DLD1 (cell line): Measurements from ENCODE around the gene CMIP.

Experiments
- in situ Hi-C: cut with HindIII; loops from 2 replicates; pipeline ENCODE4 v1.10.0; 2017; ENCODE audit warnings: low sequenced_read_pairs

CMIP gene

DNA sequence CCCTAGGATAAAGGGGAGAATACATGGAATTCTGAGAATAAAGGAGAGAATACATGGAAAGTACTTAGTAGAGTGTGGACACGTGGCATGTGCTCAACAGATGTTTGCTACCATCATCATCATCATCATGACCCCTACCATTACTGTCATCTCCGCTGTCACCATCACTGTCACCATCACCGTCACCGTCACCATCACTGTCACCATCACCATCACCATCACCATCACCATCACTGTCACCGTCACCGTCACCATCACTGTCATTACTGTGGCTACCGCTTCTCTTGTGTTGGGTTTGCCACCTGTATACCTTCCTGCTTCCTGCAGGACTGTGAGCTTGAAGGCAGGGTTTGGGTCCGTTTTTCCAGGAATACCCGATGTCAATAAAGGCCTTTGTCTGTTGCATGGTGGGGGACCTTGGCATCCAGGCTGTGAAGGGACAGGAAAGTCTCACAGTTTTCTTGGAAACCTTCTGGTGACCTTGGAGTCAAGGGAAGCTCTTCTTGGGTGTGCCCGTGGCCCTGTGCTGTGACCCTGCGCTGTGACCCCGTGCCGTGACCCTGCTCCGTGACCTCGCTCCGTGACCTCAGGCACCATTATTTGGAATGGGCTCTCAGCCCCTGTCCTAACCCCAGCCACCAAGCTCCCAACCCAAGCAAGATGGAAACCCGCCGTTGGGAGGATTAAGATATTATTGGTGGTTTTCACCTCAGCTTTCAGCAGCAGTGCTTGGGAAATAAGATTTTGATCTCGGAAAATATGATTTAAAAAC lies 14.4 kb downstream of the CMIP start:
- in situ Hi-C loops: no loop called here

DNA sequence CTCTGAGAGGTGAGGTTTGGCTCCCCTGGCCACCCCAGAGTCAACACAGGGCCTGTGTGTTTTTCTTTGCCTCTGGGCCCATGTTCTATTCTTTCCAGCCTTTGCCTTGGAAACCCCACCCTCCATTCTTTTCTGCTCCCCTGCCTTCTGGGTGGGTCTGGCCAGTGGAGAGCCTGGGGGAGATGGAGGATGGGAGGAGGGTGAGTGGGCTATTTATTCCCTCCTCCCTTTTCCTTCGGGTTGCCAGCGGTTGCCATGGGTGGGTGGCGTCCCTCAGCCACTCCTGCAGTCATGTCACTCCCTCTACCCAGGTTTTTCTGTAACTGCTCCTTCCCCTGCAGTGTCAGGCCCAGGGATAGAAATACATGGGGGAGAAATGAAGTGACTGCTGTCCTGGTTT lies 15.5 kb downstream of the CMIP start:
- in situ Hi-C loops: no loop called here

DNA sequence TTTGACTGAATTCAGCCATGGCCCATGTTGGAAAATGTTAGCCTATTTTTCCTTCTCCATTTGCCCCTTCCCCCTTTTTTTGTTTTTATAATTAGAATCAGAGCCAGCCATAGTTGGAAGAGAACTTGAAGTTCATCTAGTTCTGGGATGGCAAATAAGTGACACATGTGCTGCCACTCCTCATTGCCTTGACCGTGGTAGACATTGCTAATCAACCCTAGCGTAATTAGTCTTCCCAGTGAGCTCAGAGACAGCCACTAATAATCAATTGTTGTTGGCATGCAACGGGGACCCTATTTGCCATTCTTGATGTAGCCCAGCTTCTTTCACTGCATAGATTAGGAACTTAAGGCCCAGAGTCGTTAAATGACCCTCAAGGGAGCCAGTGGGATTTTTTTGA lies 16.6 kb downstream of the CMIP start:
- in situ Hi-C loops: no loop called here

DNA sequence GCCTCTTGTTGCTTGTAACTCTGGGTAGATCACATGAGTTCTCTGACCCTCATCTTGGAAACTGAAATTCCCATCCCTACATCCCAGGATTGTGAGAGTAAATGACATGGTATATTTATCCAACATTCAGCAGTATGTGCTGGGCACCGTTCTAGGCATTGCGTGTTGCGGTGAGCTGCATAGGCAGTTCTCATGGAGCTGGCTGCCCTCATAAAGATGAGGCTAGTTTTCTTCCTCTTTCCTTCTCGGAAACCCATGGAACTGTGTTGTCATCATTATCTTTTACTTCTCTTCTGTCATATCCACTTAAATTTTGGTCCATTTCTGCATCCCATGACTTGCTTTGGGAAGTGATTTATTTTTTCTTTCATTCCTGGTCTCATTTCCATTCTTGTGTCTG lies 17.2 kb downstream of the CMIP start:
- in situ Hi-C loops: no loop called here

DNA sequence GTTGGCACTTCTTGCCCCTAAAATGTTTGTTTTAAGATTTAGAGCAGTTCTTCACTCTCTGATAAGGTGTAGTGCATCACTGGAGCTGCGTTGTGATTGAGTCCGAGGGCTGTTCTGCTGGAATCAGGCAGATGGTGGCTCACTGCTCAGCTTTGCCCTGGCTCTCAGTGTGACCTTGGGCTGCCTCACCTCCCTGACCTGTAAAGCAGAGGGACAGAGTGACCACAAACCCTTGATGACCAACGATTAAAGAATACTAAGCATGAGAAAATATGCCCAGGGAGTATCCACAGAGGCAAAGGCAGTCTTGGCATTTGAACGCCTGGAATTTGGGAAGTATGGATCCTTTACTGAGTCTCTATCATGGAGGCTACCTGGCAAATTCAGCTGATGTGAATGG lies 18.1 kb downstream of the CMIP start:
- in situ Hi-C loops: no loop called here

DNA sequence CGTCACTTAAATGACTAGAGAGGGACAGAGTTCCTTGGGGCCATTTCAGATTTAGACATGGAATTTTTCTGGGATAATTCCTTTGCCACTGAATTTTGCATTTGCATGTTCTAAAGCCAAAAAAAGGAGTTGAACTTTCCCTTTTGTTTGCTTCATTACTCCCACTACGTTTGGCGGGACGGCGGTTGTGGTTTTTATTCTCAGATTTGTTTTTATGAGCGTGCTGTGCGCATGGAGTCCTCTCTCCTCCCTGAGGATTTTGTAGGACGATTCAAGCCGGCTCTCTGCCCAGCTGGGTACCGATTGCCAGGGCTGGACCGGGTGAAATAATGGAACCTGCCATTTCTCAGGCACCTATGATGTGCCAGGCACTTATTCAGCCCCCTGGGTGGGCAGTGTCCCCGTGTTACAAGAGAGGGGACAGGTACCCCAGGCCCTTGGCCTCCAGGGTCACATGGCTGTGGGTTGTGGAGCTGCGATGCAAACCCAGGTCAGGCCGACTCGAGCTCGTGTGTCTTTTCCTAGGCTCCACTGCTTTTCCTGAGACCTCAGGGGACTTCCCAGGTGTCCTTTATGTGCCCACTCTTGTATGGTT lies 18.8 kb downstream of the CMIP start:
- in situ Hi-C loops: no loop called here

DNA sequence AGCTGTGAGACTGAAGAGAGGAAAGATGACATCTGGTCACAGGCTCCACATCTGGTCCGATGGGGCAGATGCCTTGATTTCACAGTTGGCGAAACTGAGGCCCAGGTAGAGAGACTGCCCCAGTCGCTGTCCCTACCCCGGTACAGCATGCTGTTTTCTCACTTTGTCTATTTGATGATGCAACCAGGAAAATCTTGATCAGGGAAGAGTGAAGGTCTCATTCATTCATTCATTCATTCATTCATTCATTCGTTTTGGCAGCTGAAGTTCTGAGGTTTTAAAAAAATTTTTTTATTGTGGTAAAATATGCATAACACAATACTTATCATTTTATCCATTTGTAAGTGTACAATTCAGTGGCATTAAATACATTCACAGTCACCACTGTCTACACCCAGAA lies 19.7 kb downstream of the CMIP start:
- in situ Hi-C loops: no loop called here

DNA sequence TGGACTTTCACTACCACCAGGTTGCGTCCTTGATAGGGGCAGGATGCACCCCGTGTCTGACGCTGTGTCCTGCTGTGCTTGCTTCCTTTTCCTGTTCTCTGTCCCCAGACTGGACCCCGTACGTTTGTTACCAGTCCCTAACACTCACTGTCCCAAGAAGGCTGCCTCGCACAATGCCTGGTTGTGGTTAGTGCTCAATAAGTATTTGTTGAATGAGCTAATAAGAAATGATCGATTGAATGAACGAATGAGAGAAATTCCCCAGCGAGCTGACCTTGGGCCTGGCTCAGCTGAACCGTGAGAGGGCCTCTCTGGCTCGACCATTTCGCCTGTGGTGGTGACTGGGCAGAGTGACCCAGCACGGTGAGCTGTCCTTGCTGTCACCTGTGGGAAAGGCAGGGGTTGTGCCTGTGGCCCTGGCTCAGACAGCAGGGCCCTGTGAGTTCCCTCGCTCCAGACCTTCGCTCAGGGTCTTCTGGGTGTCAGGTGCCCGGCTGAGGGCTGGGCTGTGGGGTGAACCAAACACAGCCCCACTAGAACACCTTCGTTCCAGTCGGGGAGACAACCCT lies 20.9 kb downstream of the CMIP start:
- in situ Hi-C loops: no loop called here

DNA sequence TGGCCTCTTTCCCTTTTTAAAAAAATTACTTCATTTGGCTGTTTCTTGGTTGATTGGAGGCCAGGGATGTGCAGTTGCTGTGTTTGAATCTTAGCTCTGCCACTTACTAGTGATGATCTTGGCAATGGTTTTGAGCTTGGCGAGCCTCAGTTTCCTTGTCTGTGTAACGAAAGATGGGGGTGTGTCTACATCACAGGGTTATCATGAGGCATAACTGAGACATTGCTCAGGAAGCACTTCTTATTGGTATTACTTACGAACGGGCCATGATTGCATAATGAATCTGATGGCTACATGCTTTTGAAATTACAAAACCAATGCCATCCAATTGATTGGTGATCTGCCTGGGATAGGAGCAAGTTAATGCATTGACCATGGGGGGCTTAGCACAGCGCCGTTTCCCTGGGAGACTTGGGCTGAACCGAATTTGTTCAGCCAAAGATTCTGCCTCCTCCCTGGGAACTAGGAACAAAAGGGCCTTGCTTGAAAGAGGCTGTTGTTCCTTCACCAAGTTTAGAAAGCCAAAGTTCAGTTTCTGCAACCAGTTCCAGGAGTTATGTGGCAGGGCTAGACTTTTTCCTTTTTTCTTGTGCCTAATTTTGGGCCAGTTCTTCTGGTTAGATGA lies 21.9 kb downstream of the CMIP start:
- in situ Hi-C loops: no loop called here

DNA sequence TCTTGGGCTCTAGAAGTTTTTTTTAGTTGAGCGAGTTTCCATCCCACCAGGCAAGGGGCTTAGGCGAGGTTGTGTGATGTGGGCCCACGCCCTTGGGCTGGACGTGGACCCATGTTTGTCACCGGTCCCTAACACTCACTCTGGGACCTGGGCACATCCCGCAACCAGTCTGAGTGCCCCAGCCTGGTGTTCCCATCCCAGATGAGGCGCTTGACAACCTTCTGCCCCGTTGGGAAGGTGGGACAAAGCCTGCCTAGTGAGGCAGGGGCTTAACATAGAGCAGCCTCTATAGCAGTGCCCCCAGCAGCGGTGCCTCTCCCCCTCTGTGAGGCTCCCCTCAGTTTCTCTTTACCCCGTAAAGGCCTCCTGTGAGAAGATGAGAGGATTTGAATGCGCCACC lies 22.5 kb downstream of the CMIP start:
- in situ Hi-C loops: no loop called here

DNA sequence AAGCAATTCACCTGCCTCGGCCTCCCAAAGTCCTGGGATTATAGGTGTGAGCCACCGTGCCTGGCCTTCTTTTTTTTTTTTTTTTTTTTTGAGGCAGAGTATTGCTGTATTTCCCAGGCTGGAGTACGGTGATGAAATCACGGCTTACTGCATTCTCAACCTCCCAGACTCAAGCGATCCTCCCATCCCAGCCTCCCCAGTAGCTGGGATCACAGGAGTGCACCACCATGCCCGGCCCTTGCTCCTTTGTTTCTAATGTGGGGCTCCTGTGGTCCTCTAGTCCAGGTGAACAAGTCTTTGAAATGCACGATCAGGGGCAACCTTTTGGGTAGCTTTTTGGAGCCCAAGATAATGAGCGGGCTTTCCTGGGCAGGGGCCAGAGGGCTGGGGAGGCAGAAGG lies 23.2 kb downstream of the CMIP start:
- in situ Hi-C loops: no loop called here

DNA sequence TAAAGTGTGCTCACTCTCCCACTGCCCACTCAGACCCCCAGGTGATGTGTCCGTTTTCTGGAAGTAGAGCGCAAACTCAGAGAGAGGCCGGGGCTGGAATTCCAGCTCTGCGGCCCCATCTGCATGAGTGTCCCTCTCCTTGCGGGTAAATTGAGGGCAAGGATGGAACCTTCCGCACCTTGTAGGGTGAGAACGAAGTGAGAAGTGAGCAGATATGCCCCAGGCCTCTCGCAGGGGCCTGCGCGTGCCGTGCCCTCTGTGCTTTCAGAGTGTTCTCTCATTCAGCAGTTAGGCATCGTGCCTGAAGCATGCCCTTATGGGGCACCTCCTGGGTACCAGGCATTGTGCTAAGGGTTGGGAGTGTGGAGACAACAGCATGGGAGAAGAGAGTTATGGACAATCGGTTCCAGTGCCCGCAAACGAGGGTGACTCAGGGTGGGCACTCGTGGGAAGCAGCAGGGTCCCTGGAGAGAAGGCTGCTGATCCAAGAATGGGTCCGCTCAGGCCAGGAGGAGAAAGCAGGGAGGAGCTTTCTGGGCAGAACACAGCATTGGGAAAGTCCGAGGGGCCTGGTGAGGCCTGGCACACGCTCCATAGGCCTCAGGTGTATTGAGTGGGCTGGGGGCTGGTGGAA lies 23.8 kb downstream of the CMIP start:
- in situ Hi-C loops: no loop called here

DNA sequence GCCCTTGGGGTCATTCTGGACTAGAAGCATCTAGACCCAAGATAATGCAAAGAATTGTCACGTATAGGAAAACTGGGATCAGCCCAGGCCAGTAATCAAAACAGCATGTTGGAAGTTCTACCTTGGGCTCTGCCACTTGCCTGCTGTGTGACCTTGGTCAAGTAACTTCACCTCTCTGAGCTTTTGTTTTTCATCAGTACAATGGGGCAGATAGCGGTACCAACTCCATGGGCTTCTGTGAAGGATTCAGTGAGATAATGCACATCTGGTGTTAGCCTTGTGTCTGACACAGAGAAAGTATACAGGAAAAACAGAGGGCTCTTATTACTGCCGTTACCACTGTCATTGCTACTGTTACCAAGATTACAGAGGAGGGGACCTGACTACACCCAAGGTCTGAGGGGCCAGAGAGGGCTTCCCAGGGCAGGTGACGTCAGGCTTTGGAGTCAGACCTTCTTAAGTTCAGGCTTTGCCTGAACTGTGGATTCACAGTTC lies 24.6 kb downstream of the CMIP start:
- in situ Hi-C loops: no loop called here

DNA sequence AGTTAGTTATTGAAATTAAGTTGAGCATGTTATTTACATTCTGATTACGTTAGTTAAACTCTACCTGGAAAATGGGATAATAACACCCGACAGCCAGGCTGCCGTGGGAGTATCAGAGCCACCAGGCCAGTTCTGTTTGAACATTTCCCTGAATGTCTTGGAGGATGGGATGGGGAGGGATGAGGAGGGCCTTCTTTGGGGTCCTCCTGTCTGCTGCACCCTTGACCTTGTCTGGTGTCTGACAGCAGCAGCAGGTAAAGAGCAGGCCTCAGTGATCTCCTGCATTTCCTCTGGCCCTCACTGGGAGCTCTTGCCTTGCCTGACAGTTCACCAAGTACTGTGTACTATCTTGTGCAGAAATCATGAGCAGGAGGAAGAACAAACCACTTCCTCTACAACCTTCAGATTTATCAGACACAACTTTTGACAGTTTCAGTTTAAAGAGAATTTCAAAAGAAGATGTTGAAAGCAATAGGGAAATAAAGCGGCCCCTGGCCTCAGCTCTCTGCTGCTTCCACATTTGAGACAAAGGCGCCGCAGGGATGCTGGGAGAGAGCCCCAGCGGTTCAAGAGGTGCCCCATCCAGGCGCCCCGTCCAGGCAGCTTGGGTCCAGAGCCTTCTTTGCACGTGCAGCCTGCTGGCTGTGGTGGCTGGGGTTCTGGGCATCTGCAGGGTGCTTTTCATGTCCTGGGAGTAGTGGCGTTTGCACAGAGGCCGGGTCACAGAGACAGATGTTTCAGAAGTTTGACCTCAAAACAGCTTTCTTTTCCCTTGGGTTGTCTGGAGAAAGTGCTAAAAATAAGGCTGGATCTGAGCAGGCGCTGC lies 25.3 kb downstream of the CMIP start:
- in situ Hi-C loops: no loop called here

DNA sequence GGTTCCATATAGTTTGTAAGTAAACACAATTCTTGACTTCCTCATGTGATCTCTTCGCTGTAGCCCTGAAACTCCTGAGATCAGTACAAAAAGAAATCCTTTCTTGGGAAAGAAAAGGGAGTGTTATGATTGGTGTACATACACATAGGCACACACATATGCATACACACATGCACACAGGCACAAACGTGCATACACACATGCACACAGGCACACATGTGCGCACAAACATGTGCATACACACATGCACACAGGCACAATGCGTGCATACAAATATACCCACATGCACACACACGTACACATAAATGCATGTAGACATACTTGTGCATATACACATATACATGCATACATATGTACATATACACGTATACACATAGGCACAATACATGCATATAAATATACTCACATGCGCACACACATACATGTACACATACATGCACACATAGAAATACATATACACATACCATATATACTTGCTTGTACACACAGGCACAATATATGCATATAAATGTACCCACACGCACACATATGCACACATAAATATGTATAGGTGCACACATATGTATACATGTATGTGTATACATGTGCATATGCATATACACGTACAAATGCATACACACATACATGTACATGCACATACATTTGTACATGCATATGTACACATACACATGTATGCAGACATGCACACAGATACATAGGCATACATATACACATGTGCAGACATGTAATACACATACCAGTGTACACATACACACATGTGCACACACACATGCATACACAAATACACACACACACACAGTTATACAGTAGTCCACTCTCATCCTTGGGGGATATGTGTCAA lies 26.4 kb downstream of the CMIP start:
- in situ Hi-C loops: no loop called here

DNA sequence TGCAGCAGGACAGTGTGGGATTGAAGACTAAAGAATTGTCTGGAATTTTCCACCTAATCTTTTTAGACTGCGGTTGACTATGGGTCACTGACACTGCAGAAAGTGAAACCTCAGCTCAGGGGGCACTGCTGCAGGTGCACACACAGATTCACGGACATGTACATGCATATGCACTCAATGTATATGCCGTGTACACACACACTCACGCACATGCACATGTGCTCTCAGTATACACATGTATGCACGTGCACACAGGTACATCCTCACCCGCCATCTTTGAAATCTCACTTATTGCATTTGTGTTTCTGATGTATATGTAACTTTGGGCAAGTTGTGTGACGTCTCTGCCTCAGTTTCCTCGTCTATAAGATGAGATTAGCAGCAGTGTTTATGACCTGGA lies 27.3 kb downstream of the CMIP start:
- in situ Hi-C loops: no loop called here

DNA sequence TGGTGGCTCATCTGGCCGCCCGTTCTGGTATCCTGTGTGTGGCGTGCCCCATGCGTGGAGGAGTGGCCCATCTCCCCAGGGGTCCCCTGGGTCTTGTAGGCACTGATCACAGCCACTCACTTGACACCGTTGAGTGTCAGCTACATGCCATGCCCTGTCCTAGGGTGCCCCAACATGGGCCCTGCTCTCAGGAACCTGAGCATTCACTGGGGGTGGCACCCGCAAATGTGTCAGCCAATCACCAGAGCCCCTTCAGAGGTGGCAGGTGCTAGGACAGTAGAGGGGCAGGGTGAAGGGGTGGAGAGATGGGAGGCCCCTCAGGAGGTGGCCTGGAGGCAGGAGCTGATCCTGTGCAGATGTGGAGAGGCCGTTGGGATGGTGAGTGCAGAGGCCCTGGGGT lies 27.8 kb downstream of the CMIP start:
- in situ Hi-C loops: no loop called here

DNA sequence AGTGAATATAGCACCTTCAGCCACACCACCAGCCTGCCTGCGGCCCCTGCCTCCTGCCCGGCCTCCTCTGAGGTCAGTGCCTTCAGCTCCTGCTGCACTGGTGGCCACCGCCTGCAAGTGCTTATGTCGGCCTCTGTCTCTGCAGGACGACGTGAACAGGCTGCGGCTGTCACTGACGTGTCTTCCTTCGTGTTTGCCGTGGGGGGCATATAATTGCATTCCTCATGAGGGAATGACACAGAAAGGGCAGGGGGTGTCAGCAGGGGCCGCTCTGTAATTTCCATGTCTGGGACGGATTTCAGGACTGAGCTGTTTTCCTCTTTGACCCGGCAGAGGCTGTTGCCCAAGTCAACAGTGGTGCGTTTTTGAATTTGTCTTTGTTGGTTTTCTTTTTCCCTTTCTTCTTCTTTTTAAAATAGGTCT lies 28.5 kb downstream of the CMIP start:
- in situ Hi-C loops: no loop called here

DNA sequence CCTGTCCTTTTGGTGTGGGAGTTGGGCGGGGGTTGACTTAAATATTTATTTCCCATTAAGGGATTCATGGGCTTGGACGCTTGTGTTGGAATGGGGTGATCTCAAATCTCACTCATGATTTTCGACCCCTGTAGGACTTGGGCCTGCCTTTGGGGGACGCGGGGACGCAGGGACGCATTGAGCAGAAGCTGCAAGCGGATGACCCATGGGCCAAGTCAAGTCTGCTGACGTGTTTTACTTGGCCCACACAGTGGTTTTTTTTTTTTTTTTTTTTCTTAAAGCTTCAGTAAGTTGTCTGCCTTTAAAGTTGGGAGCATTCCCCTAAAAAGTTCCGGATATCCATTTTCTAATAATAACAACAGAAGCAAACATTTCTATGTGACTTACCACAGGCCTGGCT lies 28.9 kb downstream of the CMIP start:
- in situ Hi-C loops: no loop called here
